ENCODE data around the gene LRFN2.

Gene LRFN2

DNA sequence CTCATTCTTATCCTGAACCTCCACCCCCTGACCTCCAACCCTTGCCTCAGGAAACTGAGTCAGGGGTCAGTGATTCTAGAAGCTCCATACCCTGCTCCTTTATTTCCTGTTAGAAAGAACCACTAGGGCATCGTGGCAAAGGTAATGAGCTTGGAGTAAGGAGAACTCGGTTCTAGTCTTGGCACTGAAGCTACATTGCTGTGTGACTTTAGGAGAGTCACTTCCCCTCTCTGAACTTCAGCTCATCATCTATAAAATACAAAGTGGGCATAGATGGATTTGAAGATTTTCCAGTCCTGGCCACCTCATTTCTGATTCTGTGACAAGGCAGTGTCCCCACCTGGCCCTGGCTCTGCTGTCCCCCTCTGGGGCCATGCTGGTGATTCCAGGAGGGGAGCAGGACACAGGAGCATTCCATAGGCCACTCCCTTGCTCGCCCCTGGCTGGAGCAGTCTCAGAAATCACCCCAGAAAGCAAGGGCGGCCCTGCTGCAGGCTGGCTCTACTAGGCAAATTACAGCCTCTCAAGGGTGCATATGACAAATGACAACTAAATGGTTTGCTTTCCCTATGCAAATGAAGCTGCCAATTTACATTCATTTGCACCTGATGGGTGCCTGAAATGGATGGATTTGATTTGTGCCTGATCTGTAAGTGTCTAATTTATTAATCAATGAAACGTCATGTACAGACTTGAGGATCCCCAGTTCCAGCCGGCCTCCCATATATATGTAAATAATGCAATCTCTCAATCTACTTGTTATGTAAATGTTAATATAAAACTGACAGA, 62.2 kb downstream of the LRFN2 start:
- no peak overlapping the region for H3K4me3 ChIP-seq (ENCODE audit: low read depth in 1 of 2, low read length in 2 of 2)

DNA sequence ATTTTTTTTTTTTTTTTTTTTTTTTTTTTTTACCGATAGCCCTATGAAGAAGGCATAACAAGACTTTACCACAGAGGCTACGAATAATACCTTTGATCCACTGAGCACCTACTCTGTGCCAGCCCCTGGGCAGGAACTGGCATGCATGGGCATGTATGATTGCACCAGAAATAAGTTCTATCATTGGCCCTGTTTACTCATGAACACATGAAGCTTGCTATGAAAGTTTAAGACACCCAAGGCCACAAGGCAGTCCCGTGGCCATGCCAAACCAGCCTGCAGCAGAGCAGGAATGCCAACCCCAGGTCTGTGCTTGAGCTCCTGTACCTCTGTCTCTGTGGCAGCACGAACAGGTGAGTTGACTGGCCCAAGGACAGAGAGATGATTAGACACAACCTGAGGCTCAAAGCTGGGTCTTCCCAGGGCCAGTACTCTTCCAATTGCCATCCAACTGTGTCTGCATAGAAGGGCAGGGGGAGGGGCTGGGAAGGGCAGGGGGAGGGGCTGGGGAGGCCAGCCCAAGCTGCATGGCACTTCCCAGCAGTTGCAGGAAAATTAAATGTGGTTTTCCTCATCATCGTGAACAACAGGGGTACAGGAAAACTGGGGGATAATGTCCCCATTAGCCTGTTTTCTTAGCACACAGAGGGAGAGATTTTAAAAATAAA, 63.5 kb downstream of the LRFN2 start:
- Histone ChIP-seq H3K36me3 (ENCODE audit: control insufficient read depth in 1 of 2, insufficient read depth in 2 of 2, low read length in 2 of 2) (no peaks in the 10 kb centered on the region), H3K4me1 (ENCODE audit: control insufficient read depth in 1 of 2, insufficient read depth in 2 of 2, low read length in 2 of 2) (peaks cover 12 to 24% of the 10 kb centered on the region in 2 donors), H3K4me3 (ENCODE audit: low read depth in 1 of 2, low read length in 2 of 2) (no peak overlapping the region), H3K27ac (ENCODE audit: low read depth, low read length) (no peak overlapping the region), H3K9me3 (ENCODE audit: control insufficient read depth in 1 of 2, low read length in 2 of 2) (no peaks in the 10 kb centered on the region), H3K27me3 (ENCODE audit: control insufficient read depth in 1 of 2, insufficient read depth in 2 of 2, low read length in 2 of 2) (no peaks in the 10 kb centered on the region), H3K9ac (ENCODE audit: low read depth in 1 of 2, low read length in 2 of 2) (no peak overlapping the region)

More for the DNA sequence above, 62.2 kb downstream of the LRFN2 start:
- Histone ChIP-seq H3K9me3 (ENCODE audit: control insufficient read depth in 1 of 2, low read length in 2 of 2) (no peaks in the 10 kb centered on the region), H3K9ac (ENCODE audit: low read depth in 1 of 2, low read length in 2 of 2) (no peak overlapping the region), H3K36me3 (ENCODE audit: control insufficient read depth in 1 of 2, insufficient read depth in 2 of 2, low read length in 2 of 2) (no peaks in the 10 kb centered on the region), H3K27me3 (ENCODE audit: control insufficient read depth in 1 of 2, insufficient read depth in 2 of 2, low read length in 2 of 2) (no peaks in the 10 kb centered on the region), H3K27ac (ENCODE audit: low read depth, low read length) (no peak overlapping the region), H3K4me1 (ENCODE audit: control insufficient read depth in 1 of 2, insufficient read depth in 2 of 2, low read length in 2 of 2) (peaks cover 13 to 24% of the 10 kb centered on the region in 2 donors)

DNA sequence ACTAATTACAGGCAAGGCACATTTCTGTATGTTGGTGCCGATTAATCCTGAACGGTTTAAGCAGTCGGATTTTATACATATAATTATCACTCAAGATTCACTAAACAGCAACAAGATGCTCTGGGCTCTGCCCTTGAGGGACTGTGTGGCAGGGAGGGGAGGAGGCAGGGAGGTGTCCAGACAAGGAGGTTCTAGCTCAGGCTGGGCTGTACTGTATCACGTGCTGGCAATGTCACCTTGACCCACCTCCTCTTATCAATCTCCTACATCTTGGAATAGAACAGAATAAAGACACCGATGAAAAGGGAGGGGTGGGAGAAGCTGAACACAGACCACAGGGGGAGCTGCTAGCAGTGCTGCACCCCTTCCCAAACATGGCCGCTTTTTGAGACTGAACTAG, 65.7 kb downstream of the LRFN2 start:
- Histone ChIP-seq H3K27ac (ENCODE audit: low read depth, low read length) (no peak overlapping the region), H3K36me3 (ENCODE audit: control insufficient read depth in 1 of 2, insufficient read depth in 2 of 2, low read length in 2 of 2) (no peaks in the 10 kb centered on the region), H3K9ac (ENCODE audit: low read depth in 1 of 2, low read length in 2 of 2) (no peak overlapping the region), H3K4me1 (ENCODE audit: control insufficient read depth in 1 of 2, insufficient read depth in 2 of 2, low read length in 2 of 2) (peaks cover 12 to 30% of the 10 kb centered on the region in 2 donors), H3K4me3 (ENCODE audit: low read depth in 1 of 2, low read length in 2 of 2) (no peak overlapping the region), H3K9me3 (ENCODE audit: control insufficient read depth in 1 of 2, low read length in 2 of 2) (no peaks in the 10 kb centered on the region), H3K27me3 (ENCODE audit: control insufficient read depth in 1 of 2, insufficient read depth in 2 of 2, low read length in 2 of 2) (peaks cover 0 to 4% of the 10 kb centered on the region in 2 donors)

DNA sequence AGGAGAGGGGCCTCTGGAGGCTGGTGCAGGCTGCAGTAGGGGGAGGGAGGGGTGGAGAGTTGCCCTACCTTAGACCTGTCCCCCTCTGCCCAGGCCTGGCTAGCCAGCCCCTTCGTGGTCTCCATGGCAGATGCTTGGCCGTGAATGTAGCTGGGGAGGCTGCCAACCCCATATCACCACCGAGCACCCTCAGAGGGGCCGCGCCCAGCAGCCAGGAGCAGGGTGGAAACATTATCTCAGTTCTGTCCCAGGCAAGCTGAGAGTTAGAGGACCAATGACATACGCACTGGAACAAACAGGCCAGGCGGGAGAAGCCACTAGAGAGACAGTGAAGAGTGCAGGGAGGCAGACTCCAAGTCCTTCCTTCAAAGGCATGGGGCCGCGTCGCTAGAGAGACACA, 66.5 kb downstream of the LRFN2 start:
- no peak overlapping the region for H3K9ac ChIP-seq (ENCODE audit: low read depth in 1 of 2, low read length in 2 of 2)

DNA sequence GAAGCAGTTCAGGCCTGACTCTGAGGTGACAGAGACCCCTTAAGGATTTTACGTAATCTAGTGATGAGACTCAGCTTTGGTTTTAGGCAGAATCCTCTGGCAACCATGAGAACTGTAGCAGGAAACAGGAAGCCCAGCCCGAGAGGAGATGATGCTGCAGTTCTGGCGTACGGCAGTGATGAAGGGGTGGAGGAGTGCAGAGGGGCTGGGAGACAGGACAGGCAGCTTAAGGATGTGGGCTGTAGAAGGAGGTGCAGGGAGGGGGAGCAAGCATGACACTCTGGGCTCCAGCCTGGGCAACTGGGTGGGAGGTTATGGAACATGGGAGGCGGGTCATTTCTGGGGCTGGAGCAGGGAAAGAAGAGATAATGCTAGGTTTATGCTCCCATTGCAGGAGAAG, 67.1 kb downstream of the LRFN2 start:
- Histone ChIP-seq H3K36me3 (ENCODE audit: control insufficient read depth in 1 of 2, insufficient read depth in 2 of 2, low read length in 2 of 2) (no peaks in the 10 kb centered on the region), H3K4me3 (ENCODE audit: low read depth in 1 of 2, low read length in 2 of 2) (no peak overlapping the region), H3K9ac (ENCODE audit: low read depth in 1 of 2, low read length in 2 of 2) (no peak overlapping the region), H3K9me3 (ENCODE audit: control insufficient read depth in 1 of 2, low read length in 2 of 2) (no peaks in the 10 kb centered on the region), H3K27me3 (ENCODE audit: control insufficient read depth in 1 of 2, insufficient read depth in 2 of 2, low read length in 2 of 2) (peaks cover 0 to 4% of the 10 kb centered on the region in 2 donors), H3K4me1 (ENCODE audit: control insufficient read depth in 1 of 2, insufficient read depth in 2 of 2, low read length in 2 of 2) (peaks cover 12 to 21% of the 10 kb centered on the region in 2 donors), H3K27ac (ENCODE audit: low read depth, low read length) (no peak overlapping the region)

More for the DNA sequence above, 66.5 kb downstream of the LRFN2 start:
- Histone ChIP-seq H3K9me3 (ENCODE audit: control insufficient read depth in 1 of 2, low read length in 2 of 2) (no peaks in the 10 kb centered on the region), H3K27ac (ENCODE audit: low read depth, low read length) (no peak overlapping the region), H3K4me1 (ENCODE audit: control insufficient read depth in 1 of 2, insufficient read depth in 2 of 2, low read length in 2 of 2) (peaks cover 12 to 22% of the 10 kb centered on the region in 2 donors), H3K36me3 (ENCODE audit: control insufficient read depth in 1 of 2, insufficient read depth in 2 of 2, low read length in 2 of 2) (no peaks in the 10 kb centered on the region), H3K27me3 (ENCODE audit: control insufficient read depth in 1 of 2, insufficient read depth in 2 of 2, low read length in 2 of 2) (peaks cover 0 to 4% of the 10 kb centered on the region in 2 donors), H3K4me3 (ENCODE audit: low read depth in 1 of 2, low read length in 2 of 2) (no peak overlapping the region)

DNA sequence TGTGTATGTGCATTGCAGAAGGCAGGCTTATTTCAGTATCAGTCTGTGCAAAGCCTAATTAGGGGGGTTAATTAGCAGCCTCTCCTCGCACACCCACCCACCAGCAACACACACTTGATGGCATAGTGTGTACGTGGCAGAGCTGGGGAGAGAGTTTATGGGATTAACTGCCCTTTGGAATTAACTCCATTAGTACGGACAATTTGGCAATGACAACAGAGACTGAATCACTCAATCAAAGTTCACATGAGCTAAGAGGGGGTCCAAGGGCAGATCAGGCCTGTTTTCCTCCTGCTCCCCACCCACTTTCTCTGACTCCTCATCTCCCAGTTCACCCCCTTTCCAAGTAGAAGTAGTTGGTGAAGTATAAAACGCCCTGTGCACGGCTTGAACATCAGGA, 69.5 kb downstream of the LRFN2 start:
- no peak overlapping the region for H3K27ac ChIP-seq (ENCODE audit: low read depth, low read length)
- H3K4me3 ChIP-seq (ENCODE audit: low read depth in 1 of 2, low read length in 2 of 2) = no peak overlapping the region
- H3K9ac ChIP-seq (ENCODE audit: low read depth in 1 of 2, low read length in 2 of 2) = no peak overlapping the region
- H3K36me3 ChIP-seq (ENCODE audit: control insufficient read depth in 1 of 2, insufficient read depth in 2 of 2, low read length in 2 of 2) = no peaks in the 10 kb centered on the region
- H3K27me3 ChIP-seq (ENCODE audit: control insufficient read depth in 1 of 2, insufficient read depth in 2 of 2, low read length in 2 of 2) = peaks cover 0 to 4% of the 10 kb centered on the region in 2 donors
- no peaks in the 10 kb centered on the region for H3K9me3 ChIP-seq (ENCODE audit: control insufficient read depth in 1 of 2, low read length in 2 of 2)
- peaks cover 12 to 21% of the 10 kb centered on the region in 2 donors for H3K4me1 ChIP-seq (ENCODE audit: control insufficient read depth in 1 of 2, insufficient read depth in 2 of 2, low read length in 2 of 2)

DNA sequence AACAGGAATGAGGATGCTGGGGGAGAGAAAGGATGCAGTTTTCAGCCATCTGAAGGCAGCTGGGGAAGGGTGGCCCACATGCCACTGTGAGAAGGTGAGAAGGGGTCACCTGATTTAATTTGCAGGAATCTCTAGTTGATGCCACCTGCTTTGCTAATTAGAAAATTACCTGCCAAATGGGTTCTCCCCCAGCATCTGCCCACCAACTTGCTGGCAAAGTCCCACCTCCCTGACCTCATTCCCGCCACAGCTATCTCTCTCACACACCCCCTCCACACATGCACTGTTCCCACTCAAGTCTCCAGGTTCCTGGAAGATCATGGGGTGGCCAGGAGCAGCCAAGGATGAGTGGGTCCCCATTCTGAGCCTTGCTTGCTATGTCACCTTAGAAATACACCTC, 70.7 kb downstream of the LRFN2 start:
- Histone ChIP-seq H3K27me3 (ENCODE audit: control insufficient read depth in 1 of 2, insufficient read depth in 2 of 2, low read length in 2 of 2) (peaks cover 0 to 4% of the 10 kb centered on the region in 2 donors), H3K9ac (ENCODE audit: low read depth in 1 of 2, low read length in 2 of 2) (no peak overlapping the region), H3K27ac (ENCODE audit: low read depth, low read length) (no peak overlapping the region), H3K4me3 (ENCODE audit: low read depth in 1 of 2, low read length in 2 of 2) (no peak overlapping the region), H3K9me3 (ENCODE audit: control insufficient read depth in 1 of 2, low read length in 2 of 2) (no peaks in the 10 kb centered on the region), H3K36me3 (ENCODE audit: control insufficient read depth in 1 of 2, insufficient read depth in 2 of 2, low read length in 2 of 2) (no peaks in the 10 kb centered on the region), H3K4me1 (ENCODE audit: control insufficient read depth in 1 of 2, insufficient read depth in 2 of 2, low read length in 2 of 2) (peaks cover 12 to 21% of the 10 kb centered on the region in 2 donors)

DNA sequence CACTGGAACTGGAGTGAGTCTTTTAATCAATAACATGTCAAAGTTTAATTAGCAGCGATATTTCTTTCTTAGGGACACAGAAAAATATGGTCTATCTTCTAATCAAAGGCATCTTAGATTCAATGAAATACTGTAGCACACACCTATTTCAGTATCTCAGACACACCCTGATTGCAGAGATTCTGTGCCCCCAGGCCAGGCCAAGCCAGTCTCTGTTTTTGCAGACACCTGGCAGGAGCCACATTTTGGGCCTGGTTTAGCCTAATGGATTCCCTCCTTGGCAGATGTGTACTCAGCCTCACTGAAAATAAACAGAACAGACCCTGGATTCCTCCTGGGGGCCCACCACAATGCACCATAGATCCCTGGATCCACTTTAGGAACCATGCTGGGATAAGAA, 74.8 kb downstream of the LRFN2 start:
- Histone ChIP-seq H3K9ac (ENCODE audit: low read depth in 1 of 2, low read length in 2 of 2) (no peak overlapping the region), H3K27me3 (ENCODE audit: control insufficient read depth in 1 of 2, insufficient read depth in 2 of 2, low read length in 2 of 2) (no peaks in the 10 kb centered on the region), H3K27ac (ENCODE audit: low read depth, low read length) (no peak overlapping the region), H3K36me3 (ENCODE audit: control insufficient read depth in 1 of 2, insufficient read depth in 2 of 2, low read length in 2 of 2) (no peaks in the 10 kb centered on the region), H3K4me3 (ENCODE audit: low read depth in 1 of 2, low read length in 2 of 2) (no peak overlapping the region), H3K9me3 (ENCODE audit: control insufficient read depth in 1 of 2, low read length in 2 of 2) (no peaks in the 10 kb centered on the region), H3K4me1 (ENCODE audit: control insufficient read depth in 1 of 2, insufficient read depth in 2 of 2, low read length in 2 of 2) (peaks cover 6 to 8% of the 10 kb centered on the region in 2 donors)

DNA sequence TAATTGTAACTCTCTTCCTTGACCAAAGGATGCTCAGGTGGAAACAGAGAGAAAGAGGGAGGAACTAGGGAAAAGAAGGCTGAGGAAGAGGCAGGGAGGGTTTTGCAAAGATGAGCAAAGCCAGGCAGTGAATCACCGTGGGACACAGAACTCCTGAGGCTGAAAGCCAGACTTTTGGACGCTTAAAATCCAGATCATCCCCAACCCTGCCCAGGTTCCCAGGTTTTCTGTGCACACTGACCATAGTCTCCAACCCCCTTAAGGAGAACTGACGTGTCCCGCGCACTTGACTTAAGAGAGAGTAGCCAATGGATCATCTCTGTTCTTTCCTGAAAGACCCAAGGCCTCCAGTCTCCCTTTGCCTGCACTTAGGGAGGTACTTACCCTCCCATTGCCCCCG, 75.3 kb downstream of the LRFN2 start:
- Histone ChIP-seq H3K4me3 (ENCODE audit: low read depth in 1 of 2, low read length in 2 of 2) (no peak overlapping the region), H3K27ac (ENCODE audit: low read depth, low read length) (no peak overlapping the region), H3K4me1 (ENCODE audit: control insufficient read depth in 1 of 2, insufficient read depth in 2 of 2, low read length in 2 of 2) (peaks cover 1 to 5% of the 10 kb centered on the region in 2 donors), H3K9ac (ENCODE audit: low read depth in 1 of 2, low read length in 2 of 2) (no peak overlapping the region), H3K36me3 (ENCODE audit: control insufficient read depth in 1 of 2, insufficient read depth in 2 of 2, low read length in 2 of 2) (no peaks in the 10 kb centered on the region), H3K9me3 (ENCODE audit: control insufficient read depth in 1 of 2, low read length in 2 of 2) (no peaks in the 10 kb centered on the region), H3K27me3 (ENCODE audit: control insufficient read depth in 1 of 2, insufficient read depth in 2 of 2, low read length in 2 of 2) (no peaks in the 10 kb centered on the region)

DNA sequence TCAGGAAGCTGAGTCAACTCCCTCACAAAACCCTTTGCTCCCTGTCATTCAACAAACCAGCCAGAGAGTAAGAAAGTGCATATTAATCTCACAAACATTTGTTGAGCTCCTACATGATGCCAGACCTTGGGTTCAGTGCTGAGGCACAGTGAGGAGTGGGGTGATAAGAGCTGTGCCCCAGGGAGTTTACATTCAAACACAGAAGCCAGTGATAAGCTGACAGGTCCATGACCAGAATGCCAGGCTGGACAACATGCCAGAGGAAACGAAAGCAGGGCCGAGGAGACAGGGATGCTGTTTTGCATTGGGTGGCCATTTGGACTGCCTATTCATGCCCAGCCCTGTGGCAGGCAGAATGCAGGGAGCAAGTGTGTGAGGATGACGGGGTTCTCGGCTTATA, 76.7 kb downstream of the LRFN2 start:
- no peaks in the 10 kb centered on the region for H3K9me3 ChIP-seq (ENCODE audit: control insufficient read depth in 1 of 2, low read length in 2 of 2)
- H3K4me3 ChIP-seq (ENCODE audit: low read depth in 1 of 2, low read length in 2 of 2) = no peak overlapping the region
- no peaks in the 10 kb centered on the region for H3K36me3 ChIP-seq (ENCODE audit: control insufficient read depth in 1 of 2, insufficient read depth in 2 of 2, low read length in 2 of 2)
- no peak overlapping the region for H3K27ac ChIP-seq (ENCODE audit: low read depth, low read length)
- H3K9ac ChIP-seq (ENCODE audit: low read depth in 1 of 2, low read length in 2 of 2) = no peak overlapping the region
- H3K27me3 ChIP-seq (ENCODE audit: control insufficient read depth in 1 of 2, insufficient read depth in 2 of 2, low read length in 2 of 2) = no peaks in the 10 kb centered on the region
- H3K4me1 ChIP-seq (ENCODE audit: control insufficient read depth in 1 of 2, insufficient read depth in 2 of 2, low read length in 2 of 2) = peaks cover 0 to 4% of the 10 kb centered on the region in 2 donors
